ENCODE results near the gene GFRA3.

- TF ChIP-seq, protein P1, sequence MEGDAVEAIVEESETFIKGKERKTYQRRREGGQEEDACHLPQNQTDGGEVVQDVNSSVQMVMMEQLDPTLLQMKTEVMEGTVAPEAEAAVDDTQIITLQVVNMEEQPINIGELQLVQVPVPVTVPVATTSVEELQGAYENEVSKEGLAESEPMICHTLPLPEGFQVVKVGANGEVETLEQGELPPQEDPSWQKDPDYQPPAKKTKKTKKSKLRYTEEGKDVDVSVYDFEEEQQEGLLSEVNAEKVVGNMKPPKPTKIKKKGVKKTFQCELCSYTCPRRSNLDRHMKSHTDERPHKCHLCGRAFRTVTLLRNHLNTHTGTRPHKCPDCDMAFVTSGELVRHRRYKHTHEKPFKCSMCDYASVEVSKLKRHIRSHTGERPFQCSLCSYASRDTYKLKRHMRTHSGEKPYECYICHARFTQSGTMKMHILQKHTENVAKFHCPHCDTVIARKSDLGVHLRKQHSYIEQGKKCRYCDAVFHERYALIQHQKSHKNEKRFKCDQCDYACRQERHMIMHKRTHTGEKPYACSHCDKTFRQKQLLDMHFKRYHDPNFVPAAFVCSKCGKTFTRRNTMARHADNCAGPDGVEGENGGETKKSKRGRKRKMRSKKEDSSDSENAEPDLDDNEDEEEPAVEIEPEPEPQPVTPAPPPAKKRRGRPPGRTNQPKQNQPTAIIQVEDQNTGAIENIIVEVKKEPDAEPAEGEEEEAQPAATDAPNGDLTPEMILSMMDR (IDR thresholded peaks at IDR 0.05) = no peak
- no peak for TF ChIP-seq ZFX (IDR thresholded peaks at IDR 0.05; ENCODE audit: borderline replicate concordance)
Measured at GRCh38 chr5:138230981-138231589, 43.3 kb downstream of the GFRA3 start.

Measured in 22Rv1 (cell line).